IPS DF 6.9 (cell line): ENCODE results near the gene CUX1.

Experiments used
- DNase-seq: peaks from one replicate; pipeline ENCODE4 v3.0.0-alpha.2; 2013; ENCODE audit warnings: low read depth, low spot score
- H3K27ac ChIP-seq: one replicate; pipeline ENCODE4 v1.5.1; 2013; ENCODE audit warnings: low read length, control low read depth
- H3K27me3 ChIP-seq: 2 replicates; pipeline ENCODE4 v1.6.1; 2013; ENCODE audit warnings: mild to moderate bottlenecking, low read length; ENCODE audit not compliant: control insufficient read depth, insufficient read depth
- H3K36me3 ChIP-seq: 2 replicates; pipeline ENCODE4 v1.6.1; 2013; ENCODE audit warnings: low read length; ENCODE audit not compliant: control insufficient read depth, insufficient read depth
- H3K4me1 ChIP-seq: 2 replicates; pipeline ENCODE4 v1.6.1; 2013; ENCODE audit warnings: low read length; ENCODE audit not compliant: control insufficient read depth, insufficient read depth
- H3K4me3 ChIP-seq: 2 replicates; pipeline ENCODE4 v1.5.1; 2013; ENCODE audit warnings: mild to moderate bottlenecking, low read length
- H3K9me3 ChIP-seq: 2 replicates; pipeline ENCODE4 v1.6.1; 2013; ENCODE audit warnings: low read length, inconsistent platforms; ENCODE audit not compliant: control insufficient read depth, insufficient read depth
- WGBS: extraction: QIAGEN DNeasy Blood & Tissue Kit; methylation state at CpG from one replicate; pipeline ENCODE4 v1.1.7; 2013; ENCODE audit warnings: mixed read lengths, missing lambda C conversion rate; ENCODE audit not compliant: insufficient read length, insufficient coverage; 5-methylcytosine and 5-hydroxymethylcytosine counted together

The CUX1 gene

DNA sequence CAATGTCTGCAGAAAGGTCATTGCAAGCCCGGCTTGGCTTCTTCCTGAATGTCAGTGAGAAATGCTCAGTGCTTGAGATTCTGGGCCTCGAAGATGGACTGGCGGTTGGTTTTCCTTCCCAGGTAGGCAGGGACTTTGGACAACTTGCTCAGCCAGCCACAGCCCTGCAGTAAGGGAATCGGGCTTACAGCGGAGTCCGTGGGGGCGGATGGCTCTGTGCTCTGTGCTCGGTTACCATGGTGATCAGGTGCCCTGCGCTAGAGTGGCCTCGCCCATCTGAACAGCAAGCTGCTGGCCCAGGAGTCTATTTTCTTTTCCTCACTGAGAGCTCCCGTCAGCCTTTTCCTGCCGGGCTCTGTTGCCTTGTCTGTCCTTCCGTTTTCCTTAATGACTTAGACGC lies 391.4 kb downstream of the CUX1 start:
- Histone ChIP-seq H3K36me3 (peaks cover 17% of the 10 kb centered on the region), H3K4me1 (no peaks in the 10 kb centered on the region), H3K9me3 (no peaks in the 10 kb centered on the region), H3K4me3 (no peak overlapping the region), H3K27me3 (no peaks in the 10 kb centered on the region), H3K27ac (no peak overlapping the region)
- WGBS = no CpG with 5 or more reads among the region's 14 CpGs
- no peak for DNase-seq

DNA sequence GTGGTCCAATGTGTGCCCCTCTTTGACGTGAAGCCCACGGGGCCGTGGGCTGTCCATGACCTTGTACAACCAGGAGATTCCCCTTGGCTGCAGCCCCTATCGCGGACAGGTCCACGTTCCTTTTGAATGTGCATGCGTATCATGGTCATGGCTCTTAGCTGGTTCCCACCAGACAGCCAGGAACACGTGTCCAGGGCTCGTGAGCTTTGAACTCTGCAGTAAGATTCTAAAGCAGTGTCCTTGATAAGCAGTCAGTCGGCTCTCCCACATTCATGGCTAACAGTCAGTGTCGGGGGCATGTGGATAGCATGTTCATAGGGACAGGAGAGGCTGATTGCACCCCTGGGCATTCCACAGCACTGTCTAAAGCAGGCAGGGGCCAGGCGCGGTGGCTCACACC lies 393.4 kb downstream of the CUX1 start:
- Histone ChIP-seq H3K9me3 (no peaks in the 10 kb centered on the region), H3K27me3 (no peaks in the 10 kb centered on the region), H3K27ac (no peak overlapping the region), H3K4me1 (no peaks in the 10 kb centered on the region), H3K4me3 (no peak overlapping the region), H3K36me3 (peaks cover 7% of the 10 kb centered on the region; the same call in 1 of the 2 replicates)
- WGBS = no CpG with 5 or more reads among the region's 13 CpGs
- DNase-seq = no peak

DNA sequence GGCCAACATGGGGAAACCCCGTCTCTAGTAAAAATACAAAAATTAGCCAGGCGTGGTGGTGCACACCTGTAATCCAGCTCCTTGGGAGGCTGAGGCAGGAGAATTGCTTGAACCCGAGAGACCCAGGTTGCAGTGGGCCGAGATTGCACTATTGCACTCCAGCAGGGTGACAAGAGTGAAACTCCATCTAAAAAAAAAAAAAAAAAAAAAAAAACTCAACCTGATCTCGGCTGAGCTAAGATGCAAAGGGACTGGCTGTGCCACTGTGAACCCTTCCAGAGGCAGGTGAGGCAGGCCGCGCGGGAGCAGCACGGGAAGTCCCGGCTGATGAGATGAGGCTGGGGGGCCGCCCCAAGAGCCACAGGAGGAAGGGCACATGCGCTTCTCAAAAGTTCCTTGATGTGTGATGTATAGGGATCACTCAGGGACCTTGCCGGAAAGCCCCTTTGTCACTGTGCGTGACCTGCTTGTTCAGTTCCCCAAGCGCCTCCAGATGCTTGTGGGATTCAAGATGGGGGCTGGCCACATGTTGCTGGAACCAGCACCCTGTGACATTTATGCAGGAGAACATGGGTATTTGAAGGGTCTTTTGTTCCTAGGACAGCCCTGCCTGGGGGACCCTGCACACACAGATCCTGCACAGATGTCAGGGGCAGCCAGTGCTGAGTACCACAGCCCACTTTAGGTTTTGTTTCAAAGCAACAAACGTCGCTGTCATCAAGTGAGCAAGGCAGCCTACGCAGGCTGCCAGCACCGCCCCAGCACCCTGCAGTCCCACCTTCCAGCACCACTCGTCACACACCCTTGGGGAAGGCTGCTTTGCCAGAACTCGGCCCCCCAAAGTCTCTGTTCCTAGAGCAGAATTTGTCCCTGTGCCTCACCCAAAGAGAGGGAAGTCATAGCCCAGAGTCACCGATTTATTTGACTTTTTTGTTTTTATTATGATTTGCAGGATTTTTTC lies 394.4 kb downstream of the CUX1 start:
- peaks cover 10% of the 10 kb centered on the region; the same call in 1 of the 2 replicates for H3K36me3 ChIP-seq
- no CpG with 5 or more reads among the region's 22 CpGs for WGBS
- no peak for DNase-seq
- H3K4me3 ChIP-seq = no peak overlapping the region
- no peaks in the 10 kb centered on the region for H3K4me1 ChIP-seq
- no peaks in the 10 kb centered on the region for H3K27me3 ChIP-seq
- H3K9me3 ChIP-seq = no peaks in the 10 kb centered on the region
- H3K27ac ChIP-seq = no peak overlapping the region

DNA sequence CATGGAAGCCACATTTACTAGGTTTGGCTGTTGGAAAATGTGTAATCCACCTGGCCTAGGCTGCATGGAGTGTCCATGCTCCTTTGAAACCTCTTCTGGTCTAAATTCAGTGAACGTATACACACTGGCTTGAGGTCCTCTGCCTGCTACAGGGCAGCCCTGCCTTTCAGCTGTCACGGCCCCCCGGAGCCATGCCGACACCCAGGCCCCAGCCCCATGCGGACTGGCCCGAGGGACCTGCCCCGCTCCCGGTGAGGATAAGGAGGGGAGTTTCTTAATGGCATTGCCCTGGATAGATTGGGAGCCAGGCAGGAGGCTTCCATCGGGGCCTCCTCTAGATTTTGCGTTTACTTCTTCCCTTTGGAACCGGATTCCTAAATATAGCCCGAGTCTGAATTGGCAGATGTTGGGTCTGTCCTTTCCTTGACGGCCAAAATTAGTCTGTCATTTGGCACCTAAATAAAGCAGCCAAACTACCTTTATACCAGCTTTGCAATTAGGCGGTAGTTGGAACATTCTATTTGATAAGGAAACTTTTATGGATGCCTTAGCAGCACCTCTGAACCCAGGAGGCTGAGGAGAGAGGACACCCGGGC lies 397.1 kb downstream of the CUX1 start:
- no peak for DNase-seq
- H3K4me1 ChIP-seq = no peaks in the 10 kb centered on the region
- no peaks in the 10 kb centered on the region for H3K9me3 ChIP-seq
- H3K4me3 ChIP-seq = no peak overlapping the region
- H3K27ac ChIP-seq = no peak overlapping the region
- WGBS = no CpG with 5 or more reads among the region's 15 CpGs
- H3K27me3 ChIP-seq = no peaks in the 10 kb centered on the region
- peaks cover 10% of the 10 kb centered on the region; the same call in 1 of the 2 replicates for H3K36me3 ChIP-seq

DNA sequence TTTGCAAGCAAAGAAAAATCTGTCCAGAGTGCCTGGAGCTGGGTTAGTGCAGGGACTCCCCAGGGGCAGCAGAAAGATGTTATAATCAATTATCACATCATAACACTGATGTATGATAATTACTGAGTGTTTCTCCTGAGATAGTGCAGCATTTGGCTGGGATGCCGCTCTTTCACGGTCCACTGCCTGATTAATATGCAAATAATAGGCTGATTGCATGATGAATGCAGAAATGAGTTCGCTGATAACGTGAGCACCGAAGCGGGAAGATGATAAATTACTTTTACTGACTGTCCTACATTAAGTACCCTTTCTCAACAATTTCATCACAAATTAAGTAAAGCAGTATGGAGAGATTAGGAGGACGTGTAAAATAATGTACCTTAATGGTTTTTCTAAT lies 397.8 kb downstream of the CUX1 start:
- no peaks in the 10 kb centered on the region for H3K4me1 ChIP-seq
- H3K27me3 ChIP-seq = no peaks in the 10 kb centered on the region
- no peak for DNase-seq
- WGBS = no CpG with 5 or more reads among the region's 7 CpGs
- H3K36me3 ChIP-seq = peaks cover 10% of the 10 kb centered on the region; the same call in 1 of the 2 replicates
- no peak overlapping the region for H3K27ac ChIP-seq
- no peak overlapping the region for H3K4me3 ChIP-seq
- H3K9me3 ChIP-seq = no peaks in the 10 kb centered on the region

DNA sequence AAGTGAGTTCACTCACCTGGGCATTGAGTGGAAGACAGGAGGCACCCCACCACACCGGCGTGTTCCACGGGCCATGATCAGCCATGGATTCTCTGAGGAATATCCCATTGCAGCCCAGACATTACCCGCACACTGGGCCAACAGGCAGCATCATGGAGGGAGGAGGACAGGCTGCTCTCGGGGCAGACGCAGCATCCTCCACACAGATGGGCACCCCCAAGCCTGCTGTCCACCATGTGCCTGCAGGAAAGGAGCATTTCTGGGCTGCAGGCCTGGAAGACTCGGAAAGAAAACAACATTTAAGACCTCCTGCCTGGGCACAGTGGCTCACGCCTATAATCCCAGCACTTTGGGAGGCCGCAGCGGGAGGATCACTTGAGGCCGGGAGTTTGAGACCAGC lies 398.3 kb downstream of the CUX1 start:
- peaks cover 6% of the 10 kb centered on the region; the same call in 1 of the 2 replicates for H3K36me3 ChIP-seq
- no peak overlapping the region for H3K27ac ChIP-seq
- no CpG with 5 or more reads among the region's 11 CpGs for WGBS

DNA sequence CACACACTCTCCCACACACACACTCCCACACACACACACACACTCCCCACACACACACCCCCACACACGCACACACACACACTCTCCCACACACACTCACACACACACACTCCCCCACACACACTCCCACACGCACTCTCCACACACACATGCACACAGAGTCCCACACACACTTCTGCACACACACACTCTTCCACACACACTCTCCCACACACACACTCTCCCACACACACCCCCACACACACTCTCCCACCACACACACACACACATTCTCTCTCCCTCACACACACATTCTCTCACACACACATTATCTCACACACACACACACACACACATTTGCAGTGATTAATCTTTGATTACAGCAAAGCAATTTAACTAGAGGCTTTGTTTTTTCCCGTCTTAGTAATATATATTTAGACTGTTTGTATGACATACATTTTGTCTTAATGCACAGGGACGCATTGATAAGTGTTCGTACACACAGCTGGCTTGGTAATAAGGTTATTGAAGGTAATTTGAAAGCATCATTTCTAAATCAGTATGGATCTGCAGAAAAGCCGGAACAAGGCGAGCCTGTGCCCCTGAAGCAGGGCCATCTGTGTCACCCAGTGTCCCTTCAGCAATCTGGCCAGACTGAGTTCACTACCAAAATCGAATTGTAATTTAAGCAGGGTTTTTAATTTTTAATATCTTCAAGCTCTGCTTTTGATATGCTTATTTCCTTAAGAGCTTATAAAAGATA lies 399.3 kb downstream of the CUX1 start:
- Histone ChIP-seq H3K27ac (no peak overlapping the region), H3K4me1 (no peaks in the 10 kb centered on the region), H3K36me3 (peaks cover 3% of the 10 kb centered on the region; the same call in 1 of the 2 replicates), H3K4me3 (no peak overlapping the region), H3K9me3 (no peaks in the 10 kb centered on the region), H3K27me3 (no peaks in the 10 kb centered on the region)
- no peak for DNase-seq
- WGBS = 100% methylated on average over 2 of the region's 8 CpGs

More for the DNA sequence above, 398.3 kb downstream of the CUX1 start:
- H3K27me3 ChIP-seq = no peaks in the 10 kb centered on the region
- H3K4me1 ChIP-seq = no peaks in the 10 kb centered on the region
- no peaks in the 10 kb centered on the region for H3K9me3 ChIP-seq
- no peak for DNase-seq
- no peak overlapping the region for H3K4me3 ChIP-seq

DNA sequence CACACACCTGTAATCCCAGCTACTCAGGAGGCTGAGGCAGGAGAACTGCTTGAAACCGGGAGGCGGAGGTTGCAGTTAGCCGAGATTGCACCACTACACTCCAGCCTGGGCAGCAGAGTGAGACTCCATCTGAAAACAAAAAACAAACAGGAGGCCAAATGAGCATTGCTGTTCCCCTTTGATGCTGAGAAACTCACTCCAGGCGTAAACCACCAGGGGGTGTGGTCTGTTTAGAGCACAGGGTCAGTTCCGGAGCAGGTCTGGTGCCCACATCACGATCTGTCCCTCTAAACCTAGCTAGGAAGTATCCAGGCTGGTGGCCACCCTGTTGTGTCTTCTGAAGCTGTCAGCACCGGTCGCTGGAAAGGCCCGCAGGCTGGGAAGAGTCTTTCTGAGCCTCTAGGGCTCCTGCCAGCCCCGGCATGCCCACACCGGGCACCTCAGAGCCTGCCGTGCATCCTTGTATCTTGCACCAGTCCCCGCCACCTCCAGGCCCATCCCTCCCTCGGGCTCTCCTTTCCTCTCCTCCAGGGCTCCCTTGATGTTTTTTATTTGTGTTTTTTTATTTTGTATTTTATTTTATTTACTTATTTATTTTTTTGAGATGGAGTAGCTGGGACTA lies 402.9 kb downstream of the CUX1 start:
- no CpG with 5 or more reads among the region's 14 CpGs for WGBS

DNA sequence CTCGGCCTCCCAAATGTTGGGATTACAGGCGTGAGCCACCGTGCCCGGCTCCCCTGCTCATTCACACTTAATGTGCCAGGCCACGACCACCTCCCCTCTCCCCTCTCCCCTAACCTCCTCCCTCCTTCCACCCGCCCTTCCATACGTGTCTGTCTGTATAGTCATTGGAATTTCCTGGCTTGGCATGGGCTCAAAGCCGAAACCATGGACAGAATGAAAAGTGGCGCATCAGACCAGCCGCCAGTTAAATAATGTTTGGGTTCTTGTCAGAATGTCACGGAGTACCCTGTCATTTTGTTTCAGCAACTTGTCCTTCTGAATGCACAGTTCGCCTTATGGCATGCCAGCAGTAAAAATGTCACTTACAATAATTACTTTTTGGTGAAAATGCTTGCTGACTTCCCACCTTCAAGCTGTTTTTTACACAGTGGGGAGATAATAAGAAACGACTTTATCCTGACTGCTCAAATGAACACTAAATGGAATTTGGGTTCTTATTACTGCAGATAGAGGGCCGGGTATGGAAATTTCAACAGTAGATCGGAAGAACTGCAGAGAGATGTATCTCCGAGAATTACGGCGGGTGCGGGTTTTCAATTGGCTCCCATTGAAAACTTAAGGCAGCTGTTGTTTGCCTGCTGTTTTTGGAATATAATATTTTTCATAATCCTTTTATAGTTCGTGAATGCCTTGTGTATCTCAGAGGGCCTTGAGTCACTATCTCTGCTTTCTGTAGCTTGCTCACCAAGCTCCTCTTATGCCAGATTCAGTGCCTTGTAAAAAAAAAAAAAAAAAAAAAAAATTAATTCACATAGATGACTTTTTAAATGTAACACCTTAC lies 403.8 kb downstream of the CUX1 start:
- Histone ChIP-seq H3K4me1 (no peaks in the 10 kb centered on the region), H3K27ac (no peak overlapping the region), H3K9me3 (no peaks in the 10 kb centered on the region), H3K27me3 (no peaks in the 10 kb centered on the region), H3K4me3 (no peak overlapping the region), H3K36me3 (peaks cover 3% of the 10 kb centered on the region; the same call in 1 of the 2 replicates)
- no CpG with 5 or more reads among the region's 20 CpGs for WGBS
- no peak for DNase-seq

More for the DNA sequence above, 402.9 kb downstream of the CUX1 start:
- no peaks in the 10 kb centered on the region for H3K4me1 ChIP-seq
- no peak overlapping the region for H3K4me3 ChIP-seq
- H3K27ac ChIP-seq = no peak overlapping the region
- no peak for DNase-seq
- no peaks in the 10 kb centered on the region for H3K9me3 ChIP-seq
- H3K36me3 ChIP-seq = peaks cover 3% of the 10 kb centered on the region; the same call in 1 of the 2 replicates
- no peaks in the 10 kb centered on the region for H3K27me3 ChIP-seq
